MM.1S (cell line): ENCODE results near the gene KRT84.

Experiments
- CTCF ChIP-seq: fragments of 300-600 bp; sonication (generic); IDR thresholded peaks from 2 replicates; pipeline ENCODE4 v1.5.1; 2016; ENCODE audit warnings: antibody characterized with exemption, low read length, mixed read lengths
- EZH2 ChIP-seq: fragments of 300-600 bp; sonication (generic); optimal IDR thresholded peaks from 2 replicates; pipeline ENCODE3; 2017; ENCODE audit warnings: low read depth, mild to moderate bottlenecking, antibody characterized with exemption, low read length, mixed read lengths

GRCh38 chr12:52427083-52427482, 41.6 kb upstream of the KRT84 start:
- TF ChIP-seq CTCF = no peak
- TF ChIP-seq EZH2 = no peak
